Neural cell (in vitro differentiated cells): ENCODE results near the gene KRTAP5-2.

Experiments
- CTCF ChIP-seq: fragments of 450-650 bp; IDR thresholded peaks from 2 replicates; pipeline ENCODE4 v1.5.1; 2014; ENCODE audit warnings: antibody characterized with exemption, mild to moderate bottlenecking, moderate library complexity; ENCODE audit not compliant: poor library complexity, severe bottlenecking
- EP300 ChIP-seq: fragments of 450-650 bp; conservative IDR thresholded peaks from 2 replicates; pipeline ENCODE4 v1.6.1; 2014; ENCODE audit warnings: antibody characterized with exemption, mild to moderate bottlenecking, moderate library complexity; ENCODE audit not compliant: poor library complexity, severe bottlenecking
- EZH2 ChIP-seq: fragments of 200-600, 300-800 bp; shearing (Covaris generic), sonication (generic); IDR thresholded peaks from 2 replicates; pipeline ENCODE4 v1.6.1; 2014; ENCODE audit warnings: antibody characterized with exemption, low read length, borderline replicate concordance, mild to moderate bottlenecking; ENCODE audit not compliant: insufficient read depth, poor library complexity, severe bottlenecking
- POLR2AphosphoS5 ChIP-seq: IDR thresholded peaks from 2 replicates; pipeline ENCODE4 v1.6.1; 2012
- RAD21 ChIP-seq: fragments of 450-650 bp; conservative IDR thresholded peaks from 2 replicates; pipeline ENCODE4 v1.6.1; 2014; ENCODE audit warnings: antibody characterized with exemption, mild to moderate bottlenecking, moderate library complexity
- REST ChIP-seq: IDR thresholded peaks from 2 replicates; pipeline ENCODE4 v1.6.1; 2012; ENCODE audit warnings: borderline replicate concordance
- SMC3 ChIP-seq: fragments of 450-650 bp; conservative IDR thresholded peaks from 2 replicates; pipeline ENCODE4 v1.6.1; 2014; ENCODE audit warnings: antibody characterized with exemption, mild to moderate bottlenecking, moderate library complexity; ENCODE audit not compliant: poor library complexity

DNA sequence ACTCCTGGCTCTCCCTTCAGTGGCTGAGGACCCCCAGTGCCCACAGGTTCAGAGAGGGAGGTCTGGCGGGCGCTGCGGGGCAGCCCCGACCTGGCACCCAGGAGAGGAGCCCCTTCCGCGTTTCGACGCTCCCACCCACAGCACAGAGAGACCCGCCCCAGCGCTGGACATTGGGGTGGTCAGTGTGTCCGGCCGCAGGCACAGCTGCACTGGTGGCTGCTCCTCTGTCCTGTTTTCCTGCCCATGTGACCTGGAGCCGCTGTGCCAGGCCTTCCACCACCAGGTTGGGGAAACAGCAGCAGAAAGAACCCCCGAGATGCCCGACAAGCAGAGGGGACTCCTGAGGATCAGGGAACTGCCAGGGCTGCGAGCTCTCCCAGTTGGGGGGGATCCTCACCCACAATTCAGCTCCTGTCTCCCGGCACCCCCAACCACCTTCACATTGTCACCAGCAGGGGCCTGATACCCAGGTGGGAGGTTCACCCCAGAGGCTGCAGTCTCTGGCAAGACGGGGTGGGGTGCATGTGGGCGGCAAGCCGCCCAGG, 45.1 kb upstream of the KRTAP5-2 start:
- no peak for TF ChIP-seq CTCF
- TF ChIP-seq EZH2: no peak
- no peak for TF ChIP-seq SMC3
- TF ChIP-seq REST: no peak
- no peak for TF ChIP-seq RAD21
- TF ChIP-seq EP300: no peak
- no peak for TF ChIP-seq POLR2AphosphoS5
